Mucosa of rectum (tissue), 2 donors: Measurements from ENCODE around the gene LTA.
A peak's percentile ranks its signal among the peaks of the same experiment; 100 is the strongest.

Experiments
- H3K27ac ChIP-seq, 2 donors: one replicate each; pipeline ENCODE4 v1.7.0; 2013; ENCODE audit warnings: inconsistent platforms in 2 of 2, low read depth in 2 of 2, low read length in 2 of 2
- H3K27me3 ChIP-seq, 2 donors: one replicate each; pipeline ENCODE4 v1.7.0; 2013; ENCODE audit warnings: low read length in 2 of 2; ENCODE audit not compliant: control insufficient read depth in 2 of 2, insufficient read depth in 2 of 2
- H3K36me3 ChIP-seq, 2 donors: one replicate each; pipeline ENCODE4 v1.7.0; 2013; ENCODE audit warnings: low read length in 2 of 2; ENCODE audit not compliant: control insufficient read depth in 2 of 2, insufficient read depth in 2 of 2
- H3K4me1 ChIP-seq, 2 donors: one replicate each; pipeline ENCODE4 v1.7.0; 2013; ENCODE audit warnings: low read length in 2 of 2, mild to moderate bottlenecking in 1 of 2; ENCODE audit not compliant: control insufficient read depth in 2 of 2, insufficient read depth in 2 of 2
- H3K4me3 ChIP-seq, 2 donors: one replicate each; pipeline ENCODE4 v1.7.0; 2013; ENCODE audit warnings: low read length in 2 of 2
- H3K9ac ChIP-seq, 2 donors: one replicate each; pipeline ENCODE4 v1.7.0; 2013; ENCODE audit warnings: low read length in 2 of 2, low read depth in 1 of 2, mild to moderate bottlenecking in 1 of 2
- H3K9me3 ChIP-seq, 2 donors: one replicate each; pipeline ENCODE4 v1.7.0; 2013; ENCODE audit warnings: low read length in 2 of 2; ENCODE audit not compliant: control insufficient read depth in 2 of 2
- donor health status: healthy.
- donor health status: Normal muscosa, but diverticular disease.

The LTA gene

DNA sequence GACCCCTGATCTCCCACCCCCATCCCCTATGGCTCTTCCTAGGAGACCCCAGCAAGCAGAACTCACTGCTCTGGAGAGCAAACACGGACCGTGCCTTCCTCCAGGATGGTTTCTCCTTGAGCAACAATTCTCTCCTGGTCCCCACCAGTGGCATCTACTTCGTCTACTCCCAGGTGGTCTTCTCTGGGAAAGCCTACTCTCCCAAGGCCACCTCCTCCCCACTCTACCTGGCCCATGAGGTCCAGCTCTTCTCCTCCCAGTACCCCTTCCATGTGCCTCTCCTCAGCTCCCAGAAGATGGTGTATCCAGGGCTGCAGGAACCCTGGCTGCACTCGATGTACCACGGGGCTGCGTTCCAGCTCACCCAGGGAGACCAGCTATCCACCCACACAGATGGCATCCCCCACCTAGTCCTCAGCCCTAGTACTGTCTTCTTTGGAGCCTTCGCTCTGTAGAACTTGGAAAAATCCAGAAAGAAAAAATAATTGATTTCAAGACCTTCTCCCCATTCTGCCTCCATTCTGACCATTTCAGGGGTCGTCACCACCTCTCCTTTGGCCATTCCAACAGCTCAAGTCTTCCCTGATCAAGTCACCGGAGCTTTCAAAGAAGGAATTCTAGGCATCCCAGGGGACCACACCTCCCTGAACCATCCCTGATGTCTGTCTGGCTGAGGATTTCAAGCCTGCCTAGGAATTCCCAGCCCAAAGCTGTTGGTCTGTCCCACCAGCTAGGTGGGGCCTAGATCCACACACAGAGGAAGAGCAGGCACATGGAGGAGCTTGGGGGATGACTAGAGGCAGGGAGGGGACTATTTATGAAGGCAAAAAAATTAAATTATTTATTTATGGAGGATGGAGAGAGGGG, 1.4 kb downstream of the LTA start:
- H3K4me1 ChIP-seq: peaks cover 3 to 8% of the 10 kb centered on the region in 2 donors
- no peak overlapping the region for H3K9ac ChIP-seq
- H3K36me3 ChIP-seq: no peaks in the 10 kb centered on the region
- no peak overlapping the region for H3K27ac ChIP-seq
- H3K27me3 ChIP-seq: peaks cover 0 to under 1% of the 10 kb centered on the region in 2 donors
- H3K4me3 ChIP-seq: no peak overlapping the region
- H3K9me3 ChIP-seq: no peaks in the 10 kb centered on the region

DNA sequence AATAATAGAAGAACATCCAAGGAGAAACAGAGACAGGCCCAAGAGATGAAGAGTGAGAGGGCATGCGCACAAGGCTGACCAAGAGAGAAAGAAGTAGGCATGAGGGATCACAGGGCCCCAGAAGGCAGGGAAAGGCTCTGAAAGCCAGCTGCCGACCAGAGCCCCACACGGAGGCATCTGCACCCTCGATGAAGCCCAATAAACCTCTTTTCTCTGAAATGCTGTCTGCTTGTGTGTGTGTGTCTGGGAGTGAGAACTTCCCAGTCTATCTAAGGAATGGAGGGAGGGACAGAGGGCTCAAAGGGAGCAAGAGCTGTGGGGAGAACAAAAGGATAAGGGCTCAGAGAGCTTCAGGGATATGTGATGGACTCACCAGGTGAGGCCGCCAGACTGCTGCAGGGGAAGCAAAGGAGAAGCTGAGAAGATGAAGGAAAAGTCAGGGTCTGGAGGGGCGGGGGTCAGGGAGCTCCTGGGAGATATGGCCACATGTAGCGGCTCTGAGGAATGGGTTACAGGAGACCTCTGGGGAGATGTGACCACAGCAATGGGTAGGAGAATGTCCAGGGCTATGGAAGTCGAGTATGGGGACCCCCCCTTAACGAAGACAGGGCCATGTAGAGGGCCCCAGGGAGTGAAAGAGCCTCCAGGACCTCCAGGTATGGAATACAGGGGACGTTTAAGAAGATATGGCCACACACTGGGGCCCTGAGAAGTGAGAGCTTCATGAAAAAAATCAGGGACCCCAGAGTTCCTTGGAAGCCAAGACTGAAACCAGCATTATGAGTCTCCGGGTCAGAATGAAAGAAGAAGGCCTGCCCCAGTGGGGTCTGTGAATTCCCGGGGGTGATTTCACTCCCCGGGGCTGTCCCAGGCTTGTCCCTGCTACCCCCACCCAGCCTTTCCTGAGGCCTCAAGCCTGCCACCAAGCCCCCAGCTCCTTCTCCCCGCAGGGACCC, 2.3 kb downstream of the LTA start:
- Histone ChIP-seq H3K9ac (no peak overlapping the region), H3K27ac (peak overlapping the region in 1 of 2 donors; percentile 38), H3K4me1 (peaks cover 3 to 8% of the 10 kb centered on the region in 2 donors), H3K27me3 (peaks cover 0 to 2% of the 10 kb centered on the region in 2 donors), H3K9me3 (no peaks in the 10 kb centered on the region), H3K36me3 (no peaks in the 10 kb centered on the region), H3K4me3 (no peak overlapping the region)

DNA sequence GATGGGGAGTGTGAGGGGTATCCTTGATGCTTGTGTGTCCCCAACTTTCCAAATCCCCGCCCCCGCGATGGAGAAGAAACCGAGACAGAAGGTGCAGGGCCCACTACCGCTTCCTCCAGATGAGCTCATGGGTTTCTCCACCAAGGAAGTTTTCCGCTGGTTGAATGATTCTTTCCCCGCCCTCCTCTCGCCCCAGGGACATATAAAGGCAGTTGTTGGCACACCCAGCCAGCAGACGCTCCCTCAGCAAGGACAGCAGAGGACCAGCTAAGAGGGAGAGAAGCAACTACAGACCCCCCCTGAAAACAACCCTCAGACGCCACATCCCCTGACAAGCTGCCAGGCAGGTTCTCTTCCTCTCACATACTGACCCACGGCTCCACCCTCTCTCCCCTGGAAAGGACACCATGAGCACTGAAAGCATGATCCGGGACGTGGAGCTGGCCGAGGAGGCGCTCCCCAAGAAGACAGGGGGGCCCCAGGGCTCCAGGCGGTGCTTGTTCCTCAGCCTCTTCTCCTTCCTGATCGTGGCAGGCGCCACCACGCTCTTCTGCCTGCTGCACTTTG, 3.3 kb downstream of the LTA start, which contains the start of gene TNF:
TNF (plus strand) TSS at position 231 of the 567 bp plus-strand sequence; CDS start at position 408, 177 bp downstream.
- H3K27ac ChIP-seq: peak within 1 kb of the TSS; percentile 25 to 68

DNA sequence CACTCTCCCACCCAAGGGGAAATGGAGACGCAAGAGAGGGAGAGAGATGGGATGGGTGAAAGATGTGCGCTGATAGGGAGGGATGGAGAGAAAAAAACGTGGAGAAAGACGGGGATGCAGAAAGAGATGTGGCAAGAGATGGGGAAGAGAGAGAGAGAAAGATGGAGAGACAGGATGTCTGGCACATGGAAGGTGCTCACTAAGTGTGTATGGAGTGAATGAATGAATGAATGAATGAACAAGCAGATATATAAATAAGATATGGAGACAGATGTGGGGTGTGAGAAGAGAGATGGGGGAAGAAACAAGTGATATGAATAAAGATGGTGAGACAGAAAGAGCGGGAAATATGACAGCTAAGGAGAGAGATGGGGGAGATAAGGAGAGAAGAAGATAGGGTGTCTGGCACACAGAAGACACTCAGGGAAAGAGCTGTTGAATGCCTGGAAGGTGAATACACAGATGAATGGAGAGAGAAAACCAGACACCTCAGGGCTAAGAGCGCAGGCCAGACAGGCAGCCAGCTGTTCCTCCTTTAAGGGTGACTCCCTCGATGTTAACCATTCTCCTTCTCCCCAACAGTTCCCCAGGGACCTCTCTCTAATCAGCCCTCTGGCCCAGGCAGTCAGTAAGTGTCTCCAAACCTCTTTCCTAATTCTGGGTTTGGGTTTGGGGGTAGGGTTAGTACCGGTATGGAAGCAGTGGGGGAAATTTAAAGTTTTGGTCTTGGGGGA, 4.0 kb downstream of the LTA start:
- H3K27me3 ChIP-seq: peaks cover 3 to 5% of the 10 kb centered on the region in 2 donors
- H3K36me3 ChIP-seq: no peaks in the 10 kb centered on the region
- peak overlapping the region; percentile 25 to 68 for H3K27ac ChIP-seq
- H3K9ac ChIP-seq: peak overlapping the region; percentile 35 to 47
- H3K4me1 ChIP-seq: peaks cover 9 to 14% of the 10 kb centered on the region in 2 donors
- no peaks in the 10 kb centered on the region for H3K9me3 ChIP-seq
- peak overlapping the region; percentile 47 to 74 for H3K4me3 ChIP-seq

More for the DNA sequence above, 3.3 kb downstream of the LTA start, which contains the start of gene TNF:
- Histone ChIP-seq H3K27me3 (peaks cover 0 to 5% of the 10 kb centered on the region in 2 donors), H3K4me1 (peaks cover 3 to 11% of the 10 kb centered on the region in 2 donors), H3K9me3 (no peaks in the 10 kb centered on the region), H3K36me3 (no peaks in the 10 kb centered on the region), H3K9ac (peak within 1 kb of the TSS; percentile 35 to 47), H3K4me3 (peak within 1 kb of the TSS; percentile 47 to 74)

DNA sequence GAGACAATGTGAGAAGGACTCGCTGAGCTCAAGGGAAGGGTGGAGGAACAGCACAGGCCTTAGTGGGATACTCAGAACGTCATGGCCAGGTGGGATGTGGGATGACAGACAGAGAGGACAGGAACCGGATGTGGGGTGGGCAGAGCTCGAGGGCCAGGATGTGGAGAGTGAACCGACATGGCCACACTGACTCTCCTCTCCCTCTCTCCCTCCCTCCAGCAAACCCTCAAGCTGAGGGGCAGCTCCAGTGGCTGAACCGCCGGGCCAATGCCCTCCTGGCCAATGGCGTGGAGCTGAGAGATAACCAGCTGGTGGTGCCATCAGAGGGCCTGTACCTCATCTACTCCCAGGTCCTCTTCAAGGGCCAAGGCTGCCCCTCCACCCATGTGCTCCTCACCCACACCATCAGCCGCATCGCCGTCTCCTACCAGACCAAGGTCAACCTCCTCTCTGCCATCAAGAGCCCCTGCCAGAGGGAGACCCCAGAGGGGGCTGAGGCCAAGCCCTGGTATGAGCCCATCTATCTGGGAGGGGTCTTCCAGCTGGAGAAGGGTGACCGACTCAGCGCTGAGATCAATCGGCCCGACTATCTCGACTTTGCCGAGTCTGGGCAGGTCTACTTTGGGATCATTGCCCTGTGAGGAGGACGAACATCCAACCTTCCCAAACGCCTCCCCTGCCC, 4.9 kb downstream of the LTA start:
- peaks cover 10 to 12% of the 10 kb centered on the region in 2 donors for H3K4me1 ChIP-seq
- H3K9ac ChIP-seq: no peak overlapping the region

DNA sequence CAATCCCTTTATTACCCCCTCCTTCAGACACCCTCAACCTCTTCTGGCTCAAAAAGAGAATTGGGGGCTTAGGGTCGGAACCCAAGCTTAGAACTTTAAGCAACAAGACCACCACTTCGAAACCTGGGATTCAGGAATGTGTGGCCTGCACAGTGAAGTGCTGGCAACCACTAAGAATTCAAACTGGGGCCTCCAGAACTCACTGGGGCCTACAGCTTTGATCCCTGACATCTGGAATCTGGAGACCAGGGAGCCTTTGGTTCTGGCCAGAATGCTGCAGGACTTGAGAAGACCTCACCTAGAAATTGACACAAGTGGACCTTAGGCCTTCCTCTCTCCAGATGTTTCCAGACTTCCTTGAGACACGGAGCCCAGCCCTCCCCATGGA, 5.5 kb downstream of the LTA start:
- Histone ChIP-seq H3K27ac (no peak overlapping the region), H3K9me3 (no peaks in the 10 kb centered on the region), H3K9ac (no peak overlapping the region), H3K4me3 (peak overlapping the region in 1 of 2 donors; percentile 74), H3K36me3 (no peaks in the 10 kb centered on the region), H3K27me3 (peaks cover 7 to 12% of the 10 kb centered on the region in 2 donors), H3K4me1 (peaks cover 12 to 13% of the 10 kb centered on the region in 2 donors)

More for the DNA sequence above, 4.9 kb downstream of the LTA start:
- H3K27me3 ChIP-seq: peaks cover 7 to 10% of the 10 kb centered on the region in 2 donors
- no peaks in the 10 kb centered on the region for H3K9me3 ChIP-seq
- peak overlapping the region in 1 of 2 donors; percentile 68 for H3K27ac ChIP-seq
- peak overlapping the region; percentile 18 to 74 for H3K4me3 ChIP-seq
- H3K36me3 ChIP-seq: no peaks in the 10 kb centered on the region

DNA sequence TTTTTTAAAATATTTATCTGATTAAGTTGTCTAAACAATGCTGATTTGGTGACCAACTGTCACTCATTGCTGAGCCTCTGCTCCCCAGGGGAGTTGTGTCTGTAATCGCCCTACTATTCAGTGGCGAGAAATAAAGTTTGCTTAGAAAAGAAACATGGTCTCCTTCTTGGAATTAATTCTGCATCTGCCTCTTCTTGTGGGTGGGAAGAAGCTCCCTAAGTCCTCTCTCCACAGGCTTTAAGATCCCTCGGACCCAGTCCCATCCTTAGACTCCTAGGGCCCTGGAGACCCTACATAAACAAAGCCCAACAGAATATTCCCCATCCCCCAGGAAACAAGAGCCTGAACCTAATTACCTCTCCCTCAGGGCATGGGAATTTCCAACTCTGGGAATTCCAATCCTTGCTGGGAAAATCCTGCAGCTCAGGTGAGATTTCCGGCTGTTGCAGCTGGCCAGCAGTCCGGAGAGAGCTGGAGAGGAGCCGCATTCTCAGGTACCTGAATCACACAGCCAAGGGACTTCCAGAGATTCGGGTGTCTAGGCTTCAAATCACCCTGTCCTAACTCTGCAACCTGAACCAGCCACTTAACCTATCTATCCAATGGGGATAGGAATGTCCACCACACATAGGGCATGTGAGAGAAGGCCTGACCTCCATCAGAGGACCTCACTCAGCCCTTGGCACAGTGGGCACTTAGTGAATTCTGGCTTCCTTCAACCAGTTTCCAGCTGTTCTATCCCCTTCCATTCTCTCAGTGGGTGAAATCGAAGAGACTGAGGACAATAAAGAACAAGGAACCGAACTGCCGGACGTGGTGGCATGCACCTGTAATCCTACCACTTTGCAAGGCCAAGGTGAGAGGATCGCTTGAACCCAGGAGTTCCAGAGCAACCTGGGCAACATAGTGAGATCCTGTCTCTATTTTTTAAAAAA, 6.4 kb downstream of the LTA start:
- no peak overlapping the region for H3K27ac ChIP-seq

DNA sequence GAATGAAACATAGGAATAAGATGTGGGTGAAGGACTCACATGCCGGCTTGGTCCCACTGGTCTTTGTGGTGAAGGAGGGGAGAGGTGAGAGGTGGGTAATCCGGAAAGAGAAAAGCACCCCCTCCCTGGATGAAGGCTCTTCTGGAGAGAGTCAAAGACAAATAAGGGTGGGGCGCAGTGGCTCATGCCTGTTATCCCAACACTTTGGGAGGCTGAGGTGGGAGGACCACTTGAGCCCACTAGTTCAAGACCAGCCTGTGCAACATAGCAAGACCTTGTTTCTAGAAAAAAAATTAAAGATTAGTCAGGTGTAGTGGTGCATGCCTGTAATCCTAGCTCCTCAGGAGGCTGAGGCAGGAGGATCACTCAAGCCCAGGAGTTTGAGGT, 7.0 kb downstream of the LTA start:
- peaks cover 7 to 14% of the 10 kb centered on the region in 2 donors for H3K27me3 ChIP-seq
- no peaks in the 10 kb centered on the region for H3K9me3 ChIP-seq
- no peaks in the 10 kb centered on the region for H3K36me3 ChIP-seq
- H3K4me3 ChIP-seq: no peak overlapping the region
- no peak overlapping the region for H3K27ac ChIP-seq
- peaks cover 12 to 13% of the 10 kb centered on the region in 2 donors for H3K4me1 ChIP-seq
- no peak overlapping the region for H3K9ac ChIP-seq

More for the DNA sequence above, 6.4 kb downstream of the LTA start:
- no peaks in the 10 kb centered on the region for H3K36me3 ChIP-seq
- H3K27me3 ChIP-seq: peaks cover 7 to 14% of the 10 kb centered on the region in 2 donors
- H3K4me1 ChIP-seq: peaks cover 12 to 13% of the 10 kb centered on the region in 2 donors
- H3K4me3 ChIP-seq: no peak overlapping the region
- H3K9ac ChIP-seq: no peak overlapping the region
- no peaks in the 10 kb centered on the region for H3K9me3 ChIP-seq
